Measurements from ENCODE around the gene CIAO1.
"Not testable (repeated sequence)": the region's sequence is repeated elsewhere in the genome, so short reads cannot be mapped to it uniquely, and the experiment has no call there.

The CIAO1 gene

DNA sequence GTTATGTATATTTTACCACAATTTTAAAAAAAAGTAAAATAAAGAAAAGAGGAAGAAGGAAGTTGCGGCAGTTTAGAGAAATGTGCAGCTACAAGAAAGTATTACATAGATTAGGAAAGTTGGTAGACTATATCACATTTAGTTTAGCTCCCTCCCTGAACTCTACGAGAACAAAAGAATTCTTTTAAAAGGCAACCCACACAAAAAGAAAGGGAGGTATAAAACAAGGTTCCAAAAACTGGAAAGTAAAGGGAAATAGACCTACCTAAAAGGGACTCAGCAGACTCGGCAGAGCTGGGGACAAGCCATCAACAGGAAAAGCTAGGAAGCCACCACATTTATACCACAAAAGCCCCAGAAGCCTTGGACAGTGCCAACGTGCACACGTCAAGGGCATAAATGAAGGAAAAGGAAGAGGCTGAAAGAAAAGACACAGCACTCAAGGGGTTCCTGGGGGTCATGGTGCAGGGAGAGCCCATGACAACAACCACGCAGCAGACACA lies 9.4 kb upstream of the CIAO1 start:
- Mint-ChIP-seq H3K9me3 (no peaks in the 10 kb centered on the region), H3K27ac (peak overlapping the region; percentile 70 to 85), H3K27me3 (no peaks in the 10 kb centered on the region), H3K36me3 (ENCODE audit: insufficient read depth) (peaks cover 72% of the 10 kb centered on the region), H3K4me1 (ENCODE audit: low read depth in 2 of 2) (peaks cover 18 to 34% of the 10 kb centered on the region in 2 donors), H3K4me3 (no peak overlapping the region)
- no peak for DNase-seq
- ATAC-seq (replicated peaks): no peak

DNA sequence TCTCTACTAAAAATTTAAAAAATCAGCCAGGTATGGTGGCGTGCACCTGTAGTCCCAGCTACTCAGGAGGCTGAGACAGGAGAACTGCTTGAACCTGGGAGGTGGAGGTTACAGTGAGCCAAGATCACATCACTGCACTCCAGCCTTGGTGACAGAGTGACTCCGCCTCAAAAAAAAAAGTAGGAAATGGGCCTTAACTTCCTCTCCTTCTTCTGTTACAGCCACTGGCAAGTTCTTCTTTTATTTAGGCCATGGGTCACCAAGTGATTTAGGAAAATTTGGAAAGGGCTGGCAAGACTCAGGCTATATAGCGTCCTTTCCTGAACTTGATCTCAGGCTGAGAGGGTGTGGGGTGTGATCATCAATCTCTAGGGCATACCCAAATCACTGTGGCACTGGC lies 8.3 kb upstream of the CIAO1 start:
- H3K27me3 Mint-ChIP-seq; DNase-seq; H3K9me3 Mint-ChIP-seq; H3K4me3 Mint-ChIP-seq; ATAC-seq (replicated peaks): not testable (repeated sequence)
- H3K4me1 Mint-ChIP-seq (ENCODE audit: low read depth in 2 of 2): peaks cover 18 to 39% of the 10 kb centered on the region in 2 donors
- peaks cover 71% of the 10 kb centered on the region for H3K36me3 Mint-ChIP-seq (ENCODE audit: insufficient read depth)
- peak overlapping the region; percentile 38 to 60 for H3K27ac Mint-ChIP-seq

DNA sequence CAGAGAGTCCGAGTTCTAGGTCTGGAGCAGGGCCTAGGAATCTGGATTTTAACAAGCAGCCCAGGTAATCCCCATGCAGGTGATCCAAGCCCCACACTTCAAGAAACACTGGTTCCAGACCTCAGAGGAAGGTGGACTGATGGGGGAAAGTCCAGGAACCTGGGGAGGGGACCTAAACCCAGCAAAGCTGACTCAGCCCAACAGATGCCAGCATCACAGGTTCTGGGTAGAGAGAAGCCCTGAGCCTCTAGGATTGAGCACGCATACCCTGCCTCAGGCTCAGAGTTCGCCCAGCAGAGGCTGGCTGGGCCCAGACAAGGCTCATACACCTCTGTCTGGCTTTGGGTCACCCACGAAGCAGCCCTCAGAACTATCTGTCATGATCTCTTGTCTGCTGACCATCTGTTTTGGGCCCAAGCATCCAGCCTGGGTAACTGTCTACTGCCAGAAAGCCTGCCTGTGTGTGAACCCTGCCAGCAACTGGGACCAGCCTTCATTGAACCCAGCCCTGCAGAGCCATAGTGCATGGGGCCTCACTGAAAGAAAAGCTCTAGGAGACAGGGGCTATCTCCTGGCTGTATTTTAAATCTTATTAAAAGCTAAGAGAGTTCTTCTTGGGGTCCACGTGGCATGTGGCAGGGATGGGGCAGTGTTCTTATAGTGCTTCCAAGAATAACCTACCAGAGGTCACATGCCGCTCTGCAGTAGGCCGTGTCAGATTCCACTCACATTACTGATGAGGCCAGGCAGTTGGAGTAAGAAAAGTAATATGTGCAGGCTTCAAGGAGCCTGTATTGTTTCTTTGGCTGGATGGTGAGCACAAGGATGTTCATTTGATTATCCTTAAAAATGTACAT lies 7.6 kb upstream of the CIAO1 start:
- DNase-seq: no peak
- no peaks in the 10 kb centered on the region for H3K9me3 Mint-ChIP-seq

DNA sequence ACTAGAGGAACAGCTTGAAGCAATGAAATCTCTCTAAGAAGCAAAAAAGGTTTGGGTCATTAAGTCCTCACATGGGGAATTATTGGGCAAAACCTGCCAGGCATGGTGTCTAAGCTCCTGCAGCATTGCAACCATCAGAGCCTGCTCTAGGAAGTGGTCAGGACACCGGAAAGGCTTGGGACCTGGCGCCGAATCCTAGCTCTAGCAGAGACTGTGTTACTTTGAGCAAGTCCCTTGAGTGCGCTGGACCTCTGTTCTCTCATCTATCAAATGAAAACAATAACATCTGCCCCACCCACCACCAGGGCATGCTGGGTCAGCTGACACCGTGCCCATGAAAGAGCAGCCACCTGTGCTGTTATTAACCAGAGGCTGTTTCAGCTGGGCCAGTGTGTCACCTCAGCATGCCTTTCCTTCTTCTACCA lies 6.5 kb upstream of the CIAO1 start:
- no peak overlapping the region for H3K4me3 Mint-ChIP-seq
- peaks cover 63% of the 10 kb centered on the region for H3K36me3 Mint-ChIP-seq (ENCODE audit: insufficient read depth)
- H3K9me3 Mint-ChIP-seq: no peaks in the 10 kb centered on the region
- H3K27me3 Mint-ChIP-seq: no peaks in the 10 kb centered on the region
- ATAC-seq (replicated peaks) (no peak), DNase-seq (no peak)
- peak overlapping the region in 1 of 2 donors; percentile 87 for H3K27ac Mint-ChIP-seq
- H3K4me1 Mint-ChIP-seq (ENCODE audit: low read depth in 2 of 2): peaks cover 28 to 51% of the 10 kb centered on the region in 2 donors

More for the DNA sequence above, 7.6 kb upstream of the CIAO1 start:
- Mint-ChIP-seq H3K4me1 (ENCODE audit: low read depth in 2 of 2) (peaks cover 18 to 40% of the 10 kb centered on the region in 2 donors), H3K27ac (peak overlapping the region; percentile 60 to 87), H3K27me3 (no peaks in the 10 kb centered on the region), H3K36me3 (ENCODE audit: insufficient read depth) (peaks cover 71% of the 10 kb centered on the region), H3K4me3 (no peak overlapping the region)
- no peak for ATAC-seq (replicated peaks)

DNA sequence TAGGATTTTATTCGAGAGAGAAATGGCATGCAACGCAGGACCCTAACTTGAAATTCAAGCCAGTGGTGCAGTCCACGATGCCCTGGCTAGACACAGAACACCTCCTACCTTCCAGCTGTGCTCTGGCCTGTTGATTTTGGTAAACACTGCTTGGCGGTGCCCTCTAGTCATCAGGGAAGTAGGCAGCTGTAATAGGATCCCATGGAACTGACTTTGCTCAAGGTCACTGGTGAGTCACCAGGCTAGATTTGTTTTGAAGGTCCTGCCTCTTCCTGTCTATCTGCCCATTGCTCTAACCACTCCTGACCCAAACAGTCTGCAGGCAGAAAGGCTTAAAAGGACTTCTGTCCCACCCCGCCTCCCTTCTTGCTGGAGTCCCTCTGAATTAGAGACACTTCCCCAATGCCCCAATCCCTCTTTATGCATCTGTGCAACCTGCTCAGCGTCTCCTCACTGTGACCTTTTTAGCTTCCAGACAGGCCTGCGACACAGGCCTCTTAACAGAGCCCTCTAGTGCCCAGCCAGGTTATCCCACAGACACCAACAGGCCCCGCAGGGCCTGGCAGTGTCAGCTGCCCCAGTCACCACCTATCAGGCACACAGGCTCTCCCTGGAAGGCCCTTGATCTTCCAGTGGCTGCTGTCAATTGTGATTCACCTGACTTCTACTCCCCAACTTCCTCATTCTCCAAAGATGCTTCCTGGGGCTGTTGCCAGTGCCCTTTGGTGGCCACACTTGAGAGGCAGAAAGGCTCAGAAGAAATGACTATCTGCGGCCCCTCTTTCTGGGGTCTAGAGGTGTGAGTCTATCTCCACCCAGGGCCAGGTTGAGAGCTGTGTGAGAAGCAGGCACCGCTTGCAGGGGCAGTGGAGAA lies 5.4 kb upstream of the CIAO1 start:
- H3K36me3 Mint-ChIP-seq (ENCODE audit: insufficient read depth): peaks cover 55% of the 10 kb centered on the region
- no peak for DNase-seq
- peak overlapping the region; percentile 72 to 87 for H3K27ac Mint-ChIP-seq
- peaks cover 33 to 53% of the 10 kb centered on the region in 2 donors for H3K4me1 Mint-ChIP-seq (ENCODE audit: low read depth in 2 of 2)
- no peaks in the 10 kb centered on the region for H3K9me3 Mint-ChIP-seq
- no peak overlapping the region for H3K4me3 Mint-ChIP-seq
- no peaks in the 10 kb centered on the region for H3K27me3 Mint-ChIP-seq
- peak; percentile 14 for ATAC-seq (replicated peaks)

DNA sequence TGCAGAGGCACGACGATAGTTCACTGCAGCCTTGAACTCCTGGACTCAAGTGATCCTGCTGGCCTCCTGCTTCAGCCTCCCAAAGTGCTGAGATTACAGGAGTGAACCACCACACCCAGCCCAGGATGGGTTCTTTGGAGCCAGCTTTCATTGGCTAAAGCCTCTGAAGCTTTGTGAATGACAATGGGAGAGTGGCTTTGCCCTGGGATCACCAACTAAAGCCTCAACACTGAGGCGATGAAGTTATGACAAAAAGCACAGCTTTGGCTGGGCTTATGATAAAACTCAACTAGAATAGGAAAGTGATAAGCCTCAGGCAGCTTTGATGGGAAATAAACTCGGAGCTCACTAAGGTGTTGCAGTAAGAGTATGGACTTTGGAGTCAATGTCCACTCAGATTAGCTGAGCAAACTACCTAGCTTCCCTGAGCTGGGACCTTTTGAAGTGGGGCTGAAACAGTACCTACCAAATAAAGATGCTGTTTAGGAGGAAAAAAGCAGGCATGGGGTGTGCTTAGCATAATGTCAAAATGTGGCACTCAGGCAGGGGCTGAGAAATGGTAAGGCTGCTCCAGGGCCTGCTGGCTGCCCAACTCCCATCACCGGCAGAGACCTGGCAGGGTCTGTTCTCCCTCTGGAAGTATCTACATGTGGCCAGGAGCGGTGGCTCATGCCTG lies 4.6 kb upstream of the CIAO1 start:
- Mint-ChIP-seq H3K27ac (peak overlapping the region in 1 of 2 donors; percentile 87), H3K4me1 (ENCODE audit: low read depth in 2 of 2) (peaks cover 35 to 56% of the 10 kb centered on the region in 2 donors)

DNA sequence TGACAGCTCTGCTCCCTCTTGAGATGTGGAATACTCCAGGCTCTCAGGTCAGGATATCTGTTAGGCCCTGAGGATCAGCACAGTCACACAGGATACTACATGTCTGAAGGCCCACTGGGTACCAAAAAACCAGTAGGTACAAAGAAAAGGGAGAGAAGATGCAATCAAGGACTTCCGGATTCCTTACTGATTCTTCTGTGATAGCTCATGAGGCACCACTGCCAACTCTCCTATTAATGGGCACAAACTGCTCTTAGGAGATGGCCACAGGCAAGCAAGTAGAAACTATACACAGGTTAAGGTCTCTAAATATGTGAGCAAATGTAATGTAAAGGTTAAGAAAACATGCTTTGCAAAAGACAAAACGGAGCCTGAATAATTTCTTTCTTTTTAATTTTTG lies 3.7 kb upstream of the CIAO1 start:
- H3K27ac Mint-ChIP-seq: no peak overlapping the region
- no peaks in the 10 kb centered on the region for H3K9me3 Mint-ChIP-seq
- peaks cover 35 to 57% of the 10 kb centered on the region in 2 donors for H3K4me1 Mint-ChIP-seq (ENCODE audit: low read depth in 2 of 2)
- no peak overlapping the region for H3K4me3 Mint-ChIP-seq
- no peaks in the 10 kb centered on the region for H3K27me3 Mint-ChIP-seq
- no peak for DNase-seq
- no peak for ATAC-seq (replicated peaks)
- H3K36me3 Mint-ChIP-seq (ENCODE audit: insufficient read depth): peaks cover 48% of the 10 kb centered on the region

More for the DNA sequence above, 4.6 kb upstream of the CIAO1 start:
- ATAC-seq (replicated peaks) (no peak), DNase-seq (no peak)
- Mint-ChIP-seq H3K36me3 (ENCODE audit: insufficient read depth) (peaks cover 51% of the 10 kb centered on the region), H3K9me3 (no peaks in the 10 kb centered on the region), H3K27me3 (no peaks in the 10 kb centered on the region), H3K4me3 (no peak overlapping the region)

DNA sequence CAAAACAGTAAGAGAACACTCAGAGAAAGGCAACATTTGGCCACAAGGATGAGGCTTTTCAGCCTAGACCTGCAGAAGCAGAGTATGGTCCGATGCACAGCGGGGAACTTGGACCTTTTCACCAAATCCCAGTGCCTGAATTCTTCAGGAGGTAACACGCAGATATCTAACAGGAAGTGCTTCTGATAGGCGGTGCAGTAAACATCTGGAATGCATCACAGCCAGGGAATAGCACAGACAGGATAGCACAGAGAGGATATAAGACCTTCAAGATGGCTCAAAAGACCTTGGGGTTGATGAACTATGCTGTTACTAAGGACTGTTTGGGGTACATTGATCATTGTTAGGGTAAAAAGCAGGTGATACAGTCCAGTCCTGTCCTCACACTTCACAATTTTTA lies 1.9 kb upstream of the CIAO1 start:
- DNase-seq (no peak), ATAC-seq (replicated peaks) (no peak)
- Mint-ChIP-seq H3K27ac (peak overlapping the region; percentile 29 to 94), H3K4me1 (ENCODE audit: low read depth in 2 of 2) (peaks cover 38 to 62% of the 10 kb centered on the region in 2 donors), H3K36me3 (ENCODE audit: insufficient read depth) (peaks cover 57% of the 10 kb centered on the region), H3K27me3 (no peaks in the 10 kb centered on the region), H3K4me3 (peak overlapping the region; percentile 86 to 98), H3K9me3 (no peaks in the 10 kb centered on the region)

DNA sequence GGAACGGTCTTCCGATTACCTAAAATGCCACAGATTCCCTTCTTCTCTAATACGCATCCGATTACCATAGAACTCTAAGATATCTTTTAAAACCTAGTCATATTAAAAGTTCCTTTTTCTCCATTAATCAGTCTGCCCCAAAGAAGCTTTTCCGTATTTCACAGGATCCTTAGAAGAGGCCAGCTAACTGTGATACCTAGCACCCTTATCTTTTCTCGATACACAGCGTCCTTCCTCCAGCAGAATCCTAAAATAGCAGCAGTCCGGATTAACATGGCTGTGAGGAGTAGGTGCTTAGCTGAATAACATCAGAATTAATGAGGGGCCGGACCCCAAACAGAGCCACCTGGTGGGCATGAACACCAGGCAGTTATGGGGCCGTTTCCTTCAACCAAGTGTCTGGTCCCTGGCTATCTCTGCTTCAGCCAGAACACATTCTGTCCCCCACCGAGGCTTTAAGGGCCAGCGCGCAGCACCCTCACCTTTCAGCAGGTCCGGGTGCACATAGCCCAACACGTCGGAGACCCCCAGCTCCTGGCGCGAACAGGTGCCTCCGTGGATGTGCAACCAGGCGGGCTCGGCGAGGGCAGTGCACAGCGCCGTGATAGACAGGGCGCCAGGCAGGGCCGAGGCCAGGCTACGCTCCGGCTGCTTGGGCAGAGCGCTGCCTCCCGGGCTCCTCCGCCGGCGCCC lies 1.2 kb upstream of the CIAO1 start:
- DNase-seq (peak in 2 of 3 experiments; percentile 5 to 40), ATAC-seq (replicated peaks) (no peak)
- peaks cover 57% of the 10 kb centered on the region for H3K36me3 Mint-ChIP-seq (ENCODE audit: insufficient read depth)
- H3K4me1 Mint-ChIP-seq (ENCODE audit: low read depth in 2 of 2): peaks cover 34 to 57% of the 10 kb centered on the region in 2 donors
- peak overlapping the region; percentile 87 to 94 for H3K27ac Mint-ChIP-seq
- H3K27me3 Mint-ChIP-seq: no peaks in the 10 kb centered on the region
- no peaks in the 10 kb centered on the region for H3K9me3 Mint-ChIP-seq
- peak overlapping the region; percentile 86 to 98 for H3K4me3 Mint-ChIP-seq

DNA sequence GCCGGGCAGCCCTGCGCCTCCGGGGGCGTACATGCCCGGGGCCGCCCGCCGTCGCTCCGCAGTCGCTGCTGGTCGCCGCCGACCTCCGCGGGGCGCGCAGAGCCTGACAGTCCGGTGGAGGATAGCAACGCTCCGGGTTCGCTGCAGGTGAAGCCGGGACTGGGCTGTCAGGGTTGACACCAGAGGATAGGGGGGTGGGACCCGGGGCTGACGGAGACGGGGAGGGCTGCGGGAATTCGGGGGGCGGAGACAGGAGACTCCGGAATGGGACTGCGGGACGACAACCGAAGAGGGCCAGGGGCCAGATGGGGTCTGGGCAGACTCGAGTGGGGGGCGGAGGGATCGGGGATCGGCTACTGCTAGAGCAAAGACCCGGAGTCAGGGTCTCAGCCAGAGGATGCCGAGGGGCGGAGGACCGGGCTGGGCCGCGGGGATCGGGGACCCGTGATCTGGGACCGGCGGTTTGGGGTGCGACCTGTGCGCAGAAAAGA lies 631 bp upstream of the CIAO1 start:
- Mint-ChIP-seq H3K36me3 (ENCODE audit: insufficient read depth) (peaks cover 58% of the 10 kb centered on the region), H3K4me1 (ENCODE audit: low read depth in 2 of 2) (peaks cover 32 to 56% of the 10 kb centered on the region in 2 donors), H3K9me3 (no peaks in the 10 kb centered on the region), H3K27me3 (no peaks in the 10 kb centered on the region), H3K27ac (peak overlapping the region; percentile 87 to 94), H3K4me3 (peak overlapping the region; percentile 86 to 98)
- ATAC-seq (replicated peaks): peak; percentile 9
- peak; percentile 24 to 33 (median 32) for DNase-seq

DNA sequence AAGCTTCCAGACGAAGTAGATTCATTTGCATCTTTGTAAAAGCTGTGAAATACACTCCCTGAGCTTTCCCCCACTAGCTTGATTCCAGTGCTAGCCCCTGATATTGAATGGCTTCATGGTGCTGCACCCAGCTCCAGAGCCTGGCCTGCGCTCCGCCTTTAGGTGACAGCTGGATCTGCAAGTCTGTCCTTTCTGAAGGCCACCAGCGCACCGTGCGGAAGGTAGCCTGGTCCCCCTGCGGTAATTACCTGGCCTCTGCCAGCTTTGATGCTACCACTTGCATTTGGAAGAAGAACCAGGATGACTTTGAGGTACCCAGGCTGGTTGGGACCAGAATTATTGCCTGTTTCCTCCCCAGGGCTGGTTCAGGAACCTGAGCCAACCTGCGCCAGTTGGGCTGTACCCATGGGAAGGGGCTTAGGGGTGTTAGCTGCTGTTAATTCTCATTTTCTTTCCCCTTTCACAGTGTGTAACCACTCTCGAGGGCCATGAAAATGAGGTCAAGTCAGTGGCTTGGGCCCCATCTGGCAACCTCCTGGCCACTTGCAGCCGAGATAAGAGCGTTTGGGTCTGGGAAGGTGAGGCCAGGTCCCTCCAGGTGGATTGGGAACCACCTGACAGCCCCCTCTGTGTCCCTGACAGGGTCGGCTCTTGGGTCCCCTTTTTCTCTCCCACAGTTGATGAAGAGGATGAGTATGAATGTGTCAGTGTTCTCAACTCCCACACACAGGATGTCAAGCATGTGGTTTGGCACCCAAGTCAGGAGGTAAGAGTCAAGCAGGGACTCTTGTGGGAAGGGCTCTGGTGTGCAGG lies 1.3 kb downstream of the CIAO1 start:
- peak overlapping the region; percentile 86 to 98 for H3K4me3 Mint-ChIP-seq
- H3K27me3 Mint-ChIP-seq: no peaks in the 10 kb centered on the region
- no peak for ATAC-seq (replicated peaks)
- H3K27ac Mint-ChIP-seq: peak overlapping the region; percentile 52 to 87
- H3K9me3 Mint-ChIP-seq: no peaks in the 10 kb centered on the region
- H3K4me1 Mint-ChIP-seq (ENCODE audit: low read depth in 2 of 2): peaks cover 27 to 42% of the 10 kb centered on the region in 2 donors
- peaks cover 61% of the 10 kb centered on the region for H3K36me3 Mint-ChIP-seq (ENCODE audit: insufficient read depth)
- DNase-seq: peak; percentile 25 to 39 (median 29)

DNA sequence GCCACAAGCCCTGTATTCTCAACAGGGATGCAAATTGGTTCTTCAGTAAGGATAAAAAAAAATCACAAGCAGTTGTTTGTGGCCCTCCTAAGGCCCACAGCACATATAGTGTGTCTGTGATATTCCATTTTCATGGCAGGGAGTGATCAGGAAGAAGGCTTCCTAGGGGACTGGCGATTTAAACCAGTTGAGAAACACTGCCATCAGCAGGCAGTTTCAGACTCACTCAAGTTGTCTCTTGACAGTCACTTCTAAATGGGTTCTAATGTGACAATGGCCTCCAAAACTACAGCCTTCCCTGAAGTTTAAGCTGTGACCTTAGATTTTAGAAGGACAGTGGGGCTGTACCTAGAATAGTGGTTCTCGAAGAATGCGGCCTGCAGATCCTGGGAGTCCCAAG lies 6.0 kb downstream of the CIAO1 start:
- no peak for DNase-seq
- H3K9me3 Mint-ChIP-seq: no peaks in the 10 kb centered on the region
- peaks cover 8 to 17% of the 10 kb centered on the region in 2 donors for H3K4me1 Mint-ChIP-seq (ENCODE audit: low read depth in 2 of 2)
- no peak overlapping the region for H3K27ac Mint-ChIP-seq
- peaks cover 87% of the 10 kb centered on the region for H3K36me3 Mint-ChIP-seq (ENCODE audit: insufficient read depth)
- ATAC-seq (replicated peaks): no peak
- no peaks in the 10 kb centered on the region for H3K27me3 Mint-ChIP-seq
- H3K4me3 Mint-ChIP-seq: no peak overlapping the region
